HG02623 (cell line): ENCODE measurements around the gene PGLYRP3.
"Not testable (repeated sequence)": the region's sequence is repeated elsewhere in the genome, so short reads cannot be mapped to it uniquely, and the experiment has no call there.

Experiments
- ATAC-seq: cut with Tn5 transposase; IDR thresholded peaks from one replicate; pipeline ENCODE4 v1.9.1; 2021; ENCODE audit warnings: moderate library complexity; ENCODE audit not compliant: unreplicated experiment

Gene PGLYRP3

GRCh38 chr1:153318145-153318544 lies 5.4 kb upstream of the PGLYRP3 start:
- not testable (repeated sequence) for ATAC-seq

GRCh38 chr1:153316013-153316412 lies 3.3 kb upstream of the PGLYRP3 start:
- ATAC-seq = not testable (repeated sequence)

- not testable (repeated sequence) for ATAC-seq
These were observed 1.6 kb upstream of the PGLYRP3 start for GRCh38 chr1:153314388-153314787.

GRCh38 chr1:153313288-153313687 lies 536 bp upstream of the PGLYRP3 start:
- ATAC-seq = no peak

GRCh38 chr1:153310526-153310925 lies 2.2 kb downstream of the PGLYRP3 start:
- no peak for ATAC-seq

- no peak for ATAC-seq
These were observed 3.3 kb downstream of the PGLYRP3 start for GRCh38 chr1:153309441-153309840.

- ATAC-seq = no peak
These were observed 4.2 kb downstream of the PGLYRP3 start for GRCh38 chr1:153308540-153308939.

GRCh38 chr1:153307221-153307600 lies 5.5 kb downstream of the PGLYRP3 start:
- ATAC-seq = no peak

- no peak for ATAC-seq
These were observed 6.2 kb downstream of the PGLYRP3 start for GRCh38 chr1:153306303-153307220.

GRCh38 chr1:153305682-153306081 lies 7.1 kb downstream of the PGLYRP3 start:
- no peak for ATAC-seq

- ATAC-seq = no peak
These were observed 10.4 kb downstream of the PGLYRP3 start for GRCh38 chr1:153302308-153302707.

GRCh38 chr1:153293851-153294250 lies 18.9 kb downstream of the PGLYRP3 start:
- ATAC-seq = no peak

- ATAC-seq = no peak
These were observed 19.3 kb downstream of the PGLYRP3 start for GRCh38 chr1:153293480-153293775.

- no peak for ATAC-seq
These were observed 19.8 kb downstream of the PGLYRP3 start for GRCh38 chr1:153292740-153293479.

- no peak for ATAC-seq
These were observed 20.6 kb downstream of the PGLYRP3 start for GRCh38 chr1:153292185-153292584.

GRCh38 chr1:153291514-153291913 lies 21.2 kb downstream of the PGLYRP3 start:
- ATAC-seq = no peak

- ATAC-seq = no peak
These were observed 24.0 kb downstream of the PGLYRP3 start for GRCh38 chr1:153288634-153289275.

- no peak for ATAC-seq
These were observed 34.9 kb downstream of the PGLYRP3 start for GRCh38 chr1:153277852-153278251.

GRCh38 chr1:153272186-153272585 lies 40.6 kb downstream of the PGLYRP3 start:
- no peak for ATAC-seq

GRCh38 chr1:153271711-153272110 lies 41.0 kb downstream of the PGLYRP3 start:
- no peak for ATAC-seq

- ATAC-seq = no peak
These were observed 47.3 kb downstream of the PGLYRP3 start for GRCh38 chr1:153265457-153265856.
